Psoas muscle (tissue), 8 donors: ENCODE results near the gene ILF3. TPM values are rescaled to one million over a fixed set of nuclear protein-coding genes. Genes with fewer than 3 reads are reported as not detected.
A peak's percentile ranks its signal among the peaks of the same experiment; 100 is the strongest.
"Not testable (repeated sequence)": the region's sequence is repeated elsewhere in the genome, so short reads cannot be mapped to it uniquely, and the experiment has no call there.

Experiments used
- ATAC-seq, 4 donors: fragments of 200-7000 bp; cut with Tn5 transposase; one replicate each; pipeline ENCODE4 v1.9.1; 2020; ENCODE audit warnings: moderate library complexity in 3 of 4, mild to moderate bottlenecking in 2 of 4
- DNase-seq, 2 donors: peaks; one replicate each; pipeline ENCODE4 v3.0.0-alpha.2; 2020
- H3K27ac ChIP-seq: fragments of 200-600 bp; one replicate; pipeline ENCODE4 v1.8.0; 2022
- H3K27me3 ChIP-seq, 3 donors: fragments of 200-600 bp in 1 of 3; one replicate each; pipeline versions ENCODE4 v1.6.1 to v1.8.0; 2013 to 2022; ENCODE audit warnings: low read length in 2 of 3, mild to moderate bottlenecking in 2 of 3, moderate library complexity in 1 of 3; ENCODE audit not compliant: insufficient read depth in 3 of 3
- H3K36me3 ChIP-seq, 2 donors: fragments of 200-600 bp in 1 of 2; one replicate each; pipeline versions ENCODE4 v1.6.1 to v1.8.0; 2013 to 2022; ENCODE audit warnings: low read depth in 1 of 2, mild to moderate bottlenecking in 1 of 2, moderate library complexity in 1 of 2; ENCODE audit not compliant: insufficient read depth in 1 of 2
- H3K4me1 ChIP-seq: fragments of 200-600 bp; one replicate; pipeline ENCODE4 v1.8.0; 2022
- H3K4me3 ChIP-seq: fragments of 200-600 bp; one replicate; pipeline ENCODE4 v1.8.0; 2022; ENCODE audit warnings: mild to moderate bottlenecking
- H3K9me3 ChIP-seq: fragments of 200-600 bp; one replicate; pipeline ENCODE4 v1.8.0; 2022
- WGBS, 3 donors: extraction: QIAGEN DNeasy Blood & Tissue Kit; methylation state at CpG; one replicate each; pipeline versions ENCODE4 v1.1.6 to v1.1.7; 2013; 5-methylcytosine and 5-hydroxymethylcytosine counted together
- intact Hi-C, 2 donors: fragments of 100-400 bp; cut with DNase I; formaldehyde crosslinking; loops; one replicate each; pipeline versions ENCODE4 v1.11.0 to v1.14.2; 2022
- polyA plus RNA-seq, 3 donors: library from polyadenylated mRNA; stranded (reverse); fragments of 200-250 nt; gene quantifications; one replicate each; pipeline ENCODE4 v1.2.3, GENCODE V29; 2013
- total RNA-seq, 4 donors: library from RNA; stranded (reverse); fragmentation: NEBNext Ultra II Directional in 2 of 4; extraction: Animal tissue kit (Norgen Biotek cat#: 25700) in 2 of 4; gene quantifications; one replicate each; pipeline versions ENCODE4 v1.2.1 to v1.2.4, GENCODE V29; 2021 to 2023
- TF ChIP-seq, protein P1 (sequence below): fragments of 200-600 bp; IDR thresholded peaks from one replicate; pipeline ENCODE4 v1.8.0; 2022; ENCODE audit warnings: antibody characterized with exemption
- donor health status: healthy with polysubstance abuse.
- donor health status: DM: no; HTN: no; CAD: no; lungs with moderate emphysema.
- donor health status: Bipolar disorder and iron deficiency.
- donor health status: healthy.
- donor health status: DM: yes; HTN: yes; CAD: no.
- donor health status: DM: no; HTN: no; CAD: no.
- donor health status: DM: no; HTN: no; CAD: no.
- donor health status: DM: yes; HTN: yes; CAD: no.

Gene ILF3
- total and polyA plus RNA-seq, 7 donors: 70.6 to 189 (median 148) TPM

DNA sequence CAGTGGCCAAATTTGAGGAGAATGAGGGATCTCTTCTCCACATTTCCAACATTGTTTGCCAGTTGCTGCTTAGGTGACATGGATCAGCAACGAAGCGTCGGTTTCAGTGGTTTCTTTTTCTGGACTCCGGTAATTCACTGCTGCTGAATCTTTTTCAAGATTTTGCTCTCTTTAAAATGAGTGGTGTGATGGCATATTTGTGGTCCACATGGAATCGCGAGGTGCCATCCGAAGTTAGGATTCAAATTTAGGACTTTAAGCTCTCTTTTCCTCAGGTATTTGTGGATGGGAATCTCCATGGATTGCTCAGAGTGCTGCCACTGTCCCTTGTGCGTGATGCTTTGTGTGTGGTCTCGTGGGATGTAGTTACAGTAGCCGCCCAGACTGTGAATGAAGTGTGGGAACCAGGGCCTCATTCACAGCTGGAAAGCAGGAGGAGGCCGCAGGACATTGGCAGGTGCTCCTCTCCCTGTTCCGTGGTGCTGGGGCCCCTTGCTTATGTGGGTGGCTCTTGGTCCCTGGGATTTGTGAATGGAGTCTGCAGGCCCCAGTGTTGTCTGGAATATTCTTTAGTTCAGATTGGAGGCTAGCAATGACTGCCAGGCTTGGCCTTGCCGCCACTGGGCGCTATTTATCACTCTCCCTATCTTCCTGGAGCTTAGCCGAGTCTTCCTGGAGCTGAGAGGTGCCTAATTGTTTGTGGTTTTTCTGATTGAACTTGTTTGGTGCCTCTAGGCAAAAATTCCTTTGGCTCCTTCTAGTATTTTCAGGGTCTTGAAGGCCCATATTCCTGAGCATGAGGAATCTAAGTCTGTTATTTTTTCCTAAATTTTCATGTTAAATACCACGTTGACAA is 1.5 kb downstream of the ILF3 start:
- H3K27me3 ChIP-seq: no peaks in the 10 kb centered on the region
- H3K36me3 ChIP-seq: peaks cover 6 to 21% of the 10 kb centered on the region in 2 donors
- peaks cover 50% of the 10 kb centered on the region for H3K4me1 ChIP-seq
- H3K27ac ChIP-seq: peak overlapping the region; percentile 99
- ATAC-seq (no peak), DNase-seq (no peak)
- no peaks in the 10 kb centered on the region for H3K9me3 ChIP-seq
- peak overlapping the region; percentile 99 for H3K4me3 ChIP-seq
- WGBS, 3 donors: 4 to 7% (median 7%) methylated on average over 16 of the region's 16 CpGs
- TF ChIP-seq, protein P1, sequence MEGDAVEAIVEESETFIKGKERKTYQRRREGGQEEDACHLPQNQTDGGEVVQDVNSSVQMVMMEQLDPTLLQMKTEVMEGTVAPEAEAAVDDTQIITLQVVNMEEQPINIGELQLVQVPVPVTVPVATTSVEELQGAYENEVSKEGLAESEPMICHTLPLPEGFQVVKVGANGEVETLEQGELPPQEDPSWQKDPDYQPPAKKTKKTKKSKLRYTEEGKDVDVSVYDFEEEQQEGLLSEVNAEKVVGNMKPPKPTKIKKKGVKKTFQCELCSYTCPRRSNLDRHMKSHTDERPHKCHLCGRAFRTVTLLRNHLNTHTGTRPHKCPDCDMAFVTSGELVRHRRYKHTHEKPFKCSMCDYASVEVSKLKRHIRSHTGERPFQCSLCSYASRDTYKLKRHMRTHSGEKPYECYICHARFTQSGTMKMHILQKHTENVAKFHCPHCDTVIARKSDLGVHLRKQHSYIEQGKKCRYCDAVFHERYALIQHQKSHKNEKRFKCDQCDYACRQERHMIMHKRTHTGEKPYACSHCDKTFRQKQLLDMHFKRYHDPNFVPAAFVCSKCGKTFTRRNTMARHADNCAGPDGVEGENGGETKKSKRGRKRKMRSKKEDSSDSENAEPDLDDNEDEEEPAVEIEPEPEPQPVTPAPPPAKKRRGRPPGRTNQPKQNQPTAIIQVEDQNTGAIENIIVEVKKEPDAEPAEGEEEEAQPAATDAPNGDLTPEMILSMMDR: peak; percentile 5
- intact Hi-C loops: loop anchor here (5.0 to 10.0 kb wide), 2 partner anchors 42 to 251 kb away; partner anchors contain the start of gene CDC37 (in 1 of the 2)

DNA sequence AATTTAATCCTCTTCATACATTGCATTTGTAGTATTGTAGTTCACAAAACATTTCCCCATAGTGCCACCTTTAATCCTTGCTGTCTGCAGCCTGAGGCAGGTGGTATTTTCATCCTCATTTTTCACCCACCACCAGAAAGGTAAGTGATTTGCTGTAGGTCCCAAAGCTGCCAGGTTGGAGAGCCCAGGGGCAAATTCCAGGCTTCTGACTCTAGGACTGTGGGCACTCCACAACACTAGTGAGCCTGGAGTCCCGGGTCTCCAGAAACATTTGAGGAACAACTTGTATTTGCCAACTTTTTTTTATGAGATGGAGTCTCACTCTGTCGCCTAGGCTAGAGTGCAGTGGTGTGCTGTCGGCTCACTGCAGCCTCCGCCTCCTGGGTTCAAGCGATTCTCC is 6.2 kb downstream of the ILF3 start:
- Histone ChIP-seq H3K4me3 (no peak overlapping the region), H3K4me1 (peaks cover 57% of the 10 kb centered on the region), H3K27me3 (no peaks in the 10 kb centered on the region), H3K36me3 (peaks cover 4 to 29% of the 10 kb centered on the region in 2 donors), H3K9me3 (no peaks in the 10 kb centered on the region), H3K27ac (no peak overlapping the region)
- TF ChIP-seq, protein P1: no peak
- no peak for DNase-seq
- no peak for ATAC-seq
- 80 to 87% (median 81%) methylated on average over 5 of the region's 5 CpGs for WGBS, 3 donors
- intact Hi-C loops: no loop called here

DNA sequence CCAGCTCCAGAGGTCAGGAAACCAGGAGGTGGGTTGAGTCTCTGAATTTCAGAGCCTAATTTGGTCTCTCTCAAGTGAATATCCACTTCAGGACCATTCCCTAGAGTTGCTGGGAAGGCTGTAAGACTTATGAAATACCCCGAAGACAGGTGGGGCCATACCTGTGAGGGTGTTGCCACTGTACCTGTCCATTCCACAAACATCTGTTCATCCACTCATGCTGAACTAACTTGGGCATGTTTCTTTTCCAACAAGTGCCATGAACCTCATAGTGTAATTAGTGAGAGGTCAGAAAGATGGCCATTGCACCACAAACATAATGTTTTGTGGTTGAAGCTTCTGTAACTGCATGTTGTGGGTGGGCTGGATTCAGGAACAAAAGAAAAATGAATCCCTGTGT is 7.8 kb downstream of the ILF3 start:
- H3K4me1 ChIP-seq: peaks cover 46% of the 10 kb centered on the region
- intact Hi-C loops: no loop called here
- no peak for DNase-seq
- ATAC-seq: no peak
- TF ChIP-seq, protein P1: no peak
- no peak overlapping the region for H3K4me3 ChIP-seq
- no peaks in the 10 kb centered on the region for H3K27me3 ChIP-seq
- peaks cover 4 to 28% of the 10 kb centered on the region in 2 donors for H3K36me3 ChIP-seq
- no peak overlapping the region for H3K27ac ChIP-seq
- 85 to 91% (median 90%) methylated on average over 1 of the region's 1 CpG for WGBS, 3 donors
- H3K9me3 ChIP-seq: no peaks in the 10 kb centered on the region

DNA sequence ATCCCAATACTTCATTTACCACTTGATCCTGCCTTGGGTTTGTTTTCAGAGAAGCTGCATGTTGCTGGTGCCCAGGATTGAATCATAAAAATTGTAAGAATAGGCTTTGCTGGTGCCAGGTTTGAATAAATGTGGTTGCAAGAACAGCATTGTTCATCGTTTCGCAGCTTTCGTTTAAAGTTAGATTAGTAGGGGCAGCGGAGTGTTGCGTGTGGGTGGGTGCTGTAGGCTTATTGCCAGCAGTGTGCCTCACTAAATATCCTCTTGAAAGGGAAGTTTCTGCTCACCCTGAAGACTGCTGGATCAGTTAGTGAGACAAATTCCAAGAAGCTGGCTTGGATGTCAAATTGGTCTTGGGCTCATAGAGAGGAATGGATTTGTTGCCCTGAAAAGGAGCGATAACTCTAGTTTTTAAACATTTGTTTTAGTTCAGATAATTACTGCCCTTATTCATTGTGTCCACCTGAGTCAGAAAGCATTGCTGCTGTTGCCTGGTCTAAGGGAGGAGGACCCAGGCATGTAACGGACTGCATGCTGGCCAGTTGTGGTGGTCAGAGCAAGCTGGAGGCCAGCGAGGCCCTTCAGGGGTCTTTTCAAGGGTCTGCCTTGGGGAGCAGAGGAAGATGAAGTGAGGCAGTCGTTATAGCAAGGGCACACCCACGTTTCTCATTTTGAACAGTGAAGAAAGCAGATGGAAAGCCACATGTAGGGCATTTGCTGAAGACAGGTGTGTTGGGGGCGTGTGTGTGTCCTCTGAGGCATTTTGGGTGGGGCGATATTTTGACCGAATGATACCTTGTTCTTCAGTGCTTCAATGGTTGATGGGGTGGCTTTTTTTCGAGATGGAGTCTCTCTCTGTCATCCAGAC is 8.5 kb downstream of the ILF3 start:
- 50 to 64% (median 56%) methylated on average over 14 of the region's 14 CpGs for WGBS, 3 donors
- no peak overlapping the region for H3K27ac ChIP-seq
- DNase-seq (no peak), ATAC-seq (peak in 1 of 4 donors; percentile 5)
- peaks cover 41% of the 10 kb centered on the region for H3K4me1 ChIP-seq
- no peak overlapping the region for H3K4me3 ChIP-seq
- intact Hi-C loops: no loop called here
- peaks cover 4 to 21% of the 10 kb centered on the region in 2 donors for H3K36me3 ChIP-seq
- no peaks in the 10 kb centered on the region for H3K27me3 ChIP-seq
- H3K9me3 ChIP-seq: no peaks in the 10 kb centered on the region
- TF ChIP-seq, protein P1: no peak

DNA sequence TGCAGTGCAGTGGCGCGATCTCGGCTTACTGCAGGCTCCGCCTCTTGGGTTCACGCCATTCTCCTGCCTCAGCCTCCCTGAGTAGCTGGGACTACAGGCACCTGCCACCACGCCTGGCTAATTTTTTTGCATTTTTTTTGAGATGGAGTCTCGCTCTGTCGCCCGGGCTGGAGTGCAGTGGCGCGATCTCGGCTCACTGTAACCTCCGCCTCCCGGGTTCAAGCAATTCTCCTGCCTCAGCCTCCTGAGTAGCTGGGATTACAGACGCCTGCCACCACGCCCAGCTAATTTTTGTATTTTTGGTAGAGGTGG is 9.1 kb downstream of the ILF3 start:
- Histone ChIP-seq H3K4me1 (peaks cover 39% of the 10 kb centered on the region), H3K36me3 (peaks cover 4 to 15% of the 10 kb centered on the region in 2 donors)
- H3K27me3 ChIP-seq, H3K9me3 ChIP-seq, DNase-seq, intact Hi-C loops, H3K27ac ChIP-seq, H3K4me3 ChIP-seq: not testable (repeated sequence)
- ATAC-seq: peak in 1 of 4 donors; percentile 21
- WGBS, 3 donors: 74 to 86% (median 80%) methylated on average over 16 of the region's 16 CpGs
